ENCODE data around the gene HIPK1.

HIPK1 gene

GRCh38 chr1:114021665-114022099, 92.6 kb downstream of the HIPK1 start:
- DNase-seq: no peak

- DNase-seq: no peak
Observed at GRCh38 chr1:114022877-114023276, 93.8 kb downstream of the HIPK1 start.

- no peak for DNase-seq
Observed at GRCh38 chr1:114023377-114023776, 94.3 kb downstream of the HIPK1 start.

GRCh38 chr1:114024049-114024448, 94.9 kb downstream of the HIPK1 start:
- DNase-seq: no peak

GRCh38 chr1:114025609-114026401, 96.7 kb downstream of the HIPK1 start:
- no peak for DNase-seq

- no peak for DNase-seq
Observed at GRCh38 chr1:114026797-114027196, 97.7 kb downstream of the HIPK1 start.

Data from effector CD4-positive, alpha-beta T cell (primary cell).